Fibroblast of peridontal ligament (primary cell): ENCODE data around the gene PTER.

Experiments
- DNase-seq: peaks from one replicate; pipeline ENCODE4 v3.0.0-alpha.2; 2010; ENCODE audit errors: extremely low read depth

The PTER gene

GRCh38 chr10:16544099-16544498 is 107.3 kb downstream of the PTER start:
- no peak for DNase-seq

GRCh38 chr10:16544591-16544990 is 107.8 kb downstream of the PTER start:
- DNase-seq, result no peak

- DNase-seq, result peak; percentile 49
Observed at GRCh38 chr10:16545116-16545736, 108.4 kb downstream of the PTER start.

GRCh38 chr10:16547973-16548372 is 111.2 kb downstream of the PTER start:
- DNase-seq, result no peak

- DNase-seq, result no peak
Observed at GRCh38 chr10:16559236-16559773, 122.5 kb downstream of the PTER start.

GRCh38 chr10:16562891-16563290 is 126.1 kb downstream of the PTER start:
- no peak for DNase-seq
